ENCODE measurements around the gene CCDC3.
"Not testable (repeated sequence)": the region's sequence is repeated elsewhere in the genome, so short reads cannot be mapped to it uniquely, and the experiment has no call there.

Gene CCDC3

GRCh38 chr10:13000431-13000830 lies 1.1 kb downstream of the CCDC3 start:
- no peak for DNase-seq (ENCODE audit: low read depth)

DNA sequence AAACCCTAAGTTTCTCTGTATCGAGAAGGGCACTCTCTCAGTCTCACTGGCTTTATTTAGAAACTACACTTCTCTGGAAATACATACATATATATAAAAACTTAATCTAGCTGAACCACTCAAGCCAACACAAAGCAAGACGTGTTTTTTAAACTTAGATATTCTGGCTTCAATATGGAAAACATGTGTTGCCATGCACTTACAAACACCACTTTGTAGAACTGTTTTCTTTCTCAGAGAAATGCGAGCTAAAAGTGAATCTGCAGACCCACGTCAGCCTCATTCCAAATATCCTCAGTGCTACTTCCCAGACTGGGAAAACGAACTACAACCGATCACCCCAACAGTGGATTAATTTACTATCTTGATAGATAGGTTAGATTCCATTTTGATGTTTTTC lies 1.7 kb downstream of the CCDC3 start:
- no peak for DNase-seq (ENCODE audit: low read depth)

- no peak for DNase-seq (ENCODE audit: low read depth)
Measured at GRCh38 chr10:12995425-12995861, 6.1 kb downstream of the CCDC3 start.

GRCh38 chr10:12993595-12993994 lies 7.9 kb downstream of the CCDC3 start:
- no peak for DNase-seq (ENCODE audit: low read depth)

DNA sequence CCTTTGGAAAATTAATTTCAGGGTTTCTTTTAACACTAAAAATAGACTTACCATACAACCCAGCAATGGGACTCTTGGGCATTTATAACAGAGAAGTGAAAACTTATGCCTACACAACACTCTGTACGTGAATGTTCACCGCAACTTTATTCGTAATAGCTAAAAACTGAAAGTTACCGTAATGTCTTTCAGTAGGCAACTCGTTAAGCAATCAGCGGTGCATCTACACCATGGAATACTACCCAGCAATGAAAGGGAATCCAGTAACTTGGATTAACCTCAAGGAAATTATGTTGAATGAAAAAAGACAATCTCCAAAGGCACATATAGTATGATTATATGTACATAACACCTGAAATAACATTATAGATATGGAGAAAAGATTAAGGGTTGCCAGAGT lies 16.2 kb downstream of the CCDC3 start:
- DNase-seq (ENCODE audit: low read depth) = no peak

GRCh38 chr10:12984165-12984747 lies 17.3 kb downstream of the CCDC3 start:
- no peak for DNase-seq (ENCODE audit: low read depth)

GRCh38 chr10:12983568-12983967 lies 17.9 kb downstream of the CCDC3 start:
- not testable (repeated sequence) for DNase-seq (ENCODE audit: low read depth)

- DNase-seq (ENCODE audit: low read depth) = no peak
Measured at GRCh38 chr10:12981570-12981969, 19.9 kb downstream of the CCDC3 start.

DNA sequence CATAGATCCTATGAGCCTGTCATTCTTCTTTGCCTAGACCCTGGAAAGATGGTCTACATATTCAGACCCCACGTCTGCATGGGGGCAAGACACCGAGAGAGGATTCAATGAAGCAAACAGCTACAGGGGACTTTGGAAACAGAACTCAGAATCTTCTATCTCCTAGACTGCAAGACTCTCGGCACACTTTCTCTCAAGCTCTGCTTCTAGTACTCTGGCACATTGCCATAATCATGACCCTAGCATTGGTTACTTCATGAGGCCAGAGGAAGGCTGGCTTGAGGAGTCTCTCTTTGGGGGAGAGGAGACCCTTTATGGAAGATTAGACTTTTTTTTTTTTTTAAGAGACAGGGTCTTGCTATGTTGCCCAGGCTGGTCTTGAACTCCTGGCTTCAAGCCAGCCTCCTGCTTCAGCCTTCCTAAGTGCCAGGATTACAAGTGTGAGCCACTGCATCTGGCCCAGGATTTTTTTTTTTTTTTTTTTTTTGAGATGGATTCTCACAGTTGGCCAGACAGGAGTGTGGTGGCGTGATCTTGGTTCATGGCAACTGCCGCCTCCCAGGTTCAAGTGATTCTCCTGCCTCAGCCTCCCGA lies 20.7 kb downstream of the CCDC3 start:
- no peak for DNase-seq (ENCODE audit: low read depth)

DNA sequence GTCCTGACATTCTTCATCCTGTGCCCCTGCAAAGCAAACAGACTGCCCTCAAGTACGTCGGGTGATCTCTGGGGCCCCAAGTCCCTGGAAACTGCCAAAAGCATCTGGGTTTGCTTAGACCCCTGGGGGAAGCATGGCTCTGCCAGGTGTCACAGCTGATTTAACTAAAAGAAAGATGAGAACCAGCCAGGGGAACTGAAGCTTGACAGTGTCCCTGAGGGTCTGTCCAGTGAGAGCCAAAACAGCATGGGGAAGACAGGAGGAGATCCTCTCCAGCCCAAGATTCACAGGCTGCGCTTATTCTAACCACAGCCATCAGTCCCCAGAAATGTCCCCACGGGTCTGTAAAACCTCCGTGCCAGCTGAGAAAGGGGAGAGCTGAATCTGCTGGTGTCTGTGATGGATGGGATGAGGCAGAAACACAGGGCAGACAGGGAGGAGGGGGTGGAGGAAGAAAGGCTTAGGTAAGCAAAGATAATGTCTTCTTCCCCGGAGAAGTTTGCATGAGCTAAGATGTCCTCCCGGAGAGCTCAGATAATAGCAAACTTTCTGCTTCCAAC lies 21.3 kb downstream of the CCDC3 start:
- DNase-seq (ENCODE audit: low read depth) = no peak

- no peak for DNase-seq (ENCODE audit: low read depth)
Measured at GRCh38 chr10:12978891-12979290, 22.6 kb downstream of the CCDC3 start.

DNA sequence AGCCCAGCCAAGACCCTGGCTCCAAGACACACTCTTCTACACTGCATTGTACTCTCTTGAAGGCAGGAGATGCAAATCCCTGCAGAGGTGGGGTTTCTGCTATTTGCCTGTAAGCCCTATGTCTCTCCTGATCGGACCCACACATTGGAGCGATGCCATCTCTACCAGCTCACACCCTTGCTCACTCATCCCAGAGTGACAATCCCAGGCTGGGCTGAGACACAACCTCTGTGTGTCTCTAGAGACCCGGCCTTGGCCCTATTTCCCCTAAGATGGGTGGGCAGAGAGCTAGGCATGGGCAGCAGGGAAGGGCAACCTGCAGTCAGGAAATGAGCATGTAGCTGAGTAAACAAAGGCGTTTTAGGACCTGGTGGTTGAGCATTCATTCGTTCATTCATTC lies 25.6 kb downstream of the CCDC3 start:
- no peak for DNase-seq (ENCODE audit: low read depth)

DNA sequence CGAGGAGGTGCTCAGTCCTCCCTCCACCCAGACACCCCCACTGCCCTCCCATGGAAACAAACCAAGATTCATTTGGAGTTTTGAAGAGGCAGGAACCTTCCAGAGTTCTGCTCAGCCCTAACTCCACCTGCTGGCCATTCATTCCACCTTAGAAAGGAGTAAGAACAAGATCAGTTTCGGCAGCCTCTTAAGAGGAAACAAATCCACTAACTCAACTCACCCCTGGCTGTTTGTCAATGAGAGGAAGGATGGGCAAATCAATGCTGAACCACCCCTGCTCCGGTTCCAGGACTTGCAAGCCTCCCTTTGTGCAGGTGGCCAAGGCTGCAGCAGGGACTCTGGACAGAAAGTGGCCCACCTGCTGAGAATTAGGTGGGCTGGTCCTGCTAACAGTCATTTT lies 26.2 kb downstream of the CCDC3 start:
- DNase-seq (ENCODE audit: low read depth) = no peak

DNA sequence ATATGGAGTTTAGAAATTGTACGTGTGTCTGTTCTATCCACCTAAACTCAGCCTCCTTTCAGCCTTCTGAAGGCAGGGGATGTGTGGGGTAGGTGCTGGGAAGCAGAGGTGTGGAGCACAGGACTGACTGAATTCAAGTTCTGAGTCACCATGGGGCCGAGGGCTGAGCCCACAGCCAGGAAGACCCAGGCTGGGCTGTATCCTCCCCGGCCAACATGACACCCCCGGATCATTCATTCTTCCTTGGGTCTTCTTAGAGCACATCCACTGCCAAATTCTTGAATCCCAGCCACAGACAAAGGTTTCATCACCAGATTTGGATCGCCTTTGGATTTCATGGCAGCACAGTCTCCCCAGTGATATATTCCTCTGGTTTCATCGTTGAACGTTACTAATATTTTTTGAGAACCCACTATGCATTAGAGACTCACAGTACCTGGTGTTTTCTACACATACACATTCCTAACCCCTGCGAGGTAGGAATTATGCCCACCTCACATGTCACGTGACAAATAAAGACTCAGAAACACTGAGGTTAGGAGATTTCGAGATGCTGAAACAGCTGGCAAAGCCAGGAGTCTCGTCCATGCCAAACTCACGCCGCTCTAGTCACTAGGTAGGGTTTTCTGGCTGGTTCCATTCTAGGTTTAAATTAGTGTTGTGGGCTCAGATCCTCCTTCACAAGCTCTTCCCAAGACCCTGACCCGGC lies 26.9 kb downstream of the CCDC3 start:
- no peak for DNase-seq (ENCODE audit: low read depth)

DNA sequence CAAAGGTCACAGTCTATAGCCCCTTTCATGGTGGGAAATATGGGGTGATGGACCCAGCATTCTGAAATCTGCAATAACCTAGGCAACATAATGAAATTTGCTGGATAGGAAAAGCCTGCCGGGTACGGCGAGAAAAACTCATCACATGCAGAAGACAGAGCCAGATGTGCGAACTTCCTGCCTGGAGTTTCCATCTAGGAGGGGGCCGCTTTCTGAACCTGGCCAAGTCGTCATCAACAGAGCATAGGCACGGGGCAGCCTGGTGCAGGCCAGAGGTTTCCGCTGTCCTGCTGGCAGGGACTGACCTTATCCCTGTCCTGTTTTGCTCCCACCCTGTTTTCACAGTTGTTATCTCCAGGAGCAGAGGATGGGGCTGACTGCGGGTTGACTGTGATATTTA lies 27.4 kb downstream of the CCDC3 start:
- DNase-seq (ENCODE audit: low read depth) = no peak

DNA sequence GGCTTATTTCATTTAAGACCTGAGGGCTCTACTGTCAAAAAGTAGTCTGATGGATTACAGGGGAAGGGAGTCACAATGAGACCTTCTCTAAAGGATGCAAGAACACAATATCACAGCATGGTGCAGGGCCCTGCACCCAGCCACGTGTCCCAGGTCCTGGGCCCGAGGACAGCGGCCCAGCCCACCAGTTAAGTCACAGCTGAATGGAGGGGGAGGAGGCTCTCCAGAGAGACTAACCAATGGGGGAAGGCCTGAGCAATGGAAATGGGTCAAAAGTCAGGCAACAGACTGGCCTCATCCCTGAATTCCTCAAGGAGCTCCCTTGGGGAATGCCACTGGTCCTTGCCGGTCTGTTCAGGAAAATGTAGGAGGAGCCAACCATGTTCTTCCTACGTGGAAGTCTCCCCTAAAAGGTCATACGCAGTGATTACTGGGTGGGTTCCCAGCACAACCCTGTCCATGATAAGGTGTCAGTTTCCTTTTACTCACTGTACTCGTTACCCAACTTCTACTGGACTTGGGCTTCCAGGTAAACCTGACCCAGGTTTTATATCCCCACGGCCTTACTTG lies 28.3 kb downstream of the CCDC3 start:
- DNase-seq (ENCODE audit: low read depth) = no peak

GRCh38 chr10:12972146-12972545 lies 29.4 kb downstream of the CCDC3 start:
- no peak for DNase-seq (ENCODE audit: low read depth)

DNA sequence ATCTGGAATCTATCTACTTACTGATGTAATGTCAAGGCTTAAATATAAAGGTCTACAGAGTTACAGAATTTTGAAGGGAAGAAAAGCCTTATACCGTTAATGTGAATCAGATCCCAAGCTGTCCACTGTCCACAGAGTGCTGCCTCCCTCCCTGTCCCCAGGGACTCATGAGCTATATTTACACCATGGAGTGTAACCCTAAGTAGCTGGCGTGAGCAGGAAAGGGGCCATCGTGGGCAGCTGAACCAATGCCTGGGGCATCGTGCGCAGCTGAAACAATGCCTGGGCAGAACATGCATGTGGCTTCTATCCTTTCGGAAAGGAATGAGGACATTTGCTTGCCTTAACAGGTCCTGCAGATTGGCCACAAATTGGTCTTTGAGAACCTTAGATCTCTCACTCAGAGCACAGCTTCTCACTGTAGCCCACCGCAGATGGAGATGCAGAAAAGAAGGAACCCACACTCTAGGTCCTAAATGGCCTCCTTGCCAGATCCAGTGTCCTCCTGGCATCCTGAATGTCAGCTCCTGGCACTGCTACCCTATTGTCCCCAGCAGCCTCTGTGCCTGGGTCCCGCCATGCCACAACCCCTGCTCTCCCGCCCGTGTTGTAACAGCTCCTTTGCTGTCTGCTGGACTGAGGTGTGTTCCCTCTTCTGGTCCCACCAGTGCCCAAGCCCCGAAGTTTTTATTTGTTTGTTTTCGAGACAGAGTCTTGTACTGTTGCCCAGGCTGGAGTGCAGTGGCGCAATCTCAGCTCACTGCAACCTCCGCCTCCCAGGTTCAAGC lies 30.3 kb downstream of the CCDC3 start:
- DNase-seq (ENCODE audit: low read depth) = no peak

GRCh38 chr10:12969951-12970350 lies 31.6 kb downstream of the CCDC3 start:
- DNase-seq (ENCODE audit: low read depth) = no peak

GRCh38 chr10:12966067-12966466 lies 35.4 kb downstream of the CCDC3 start:
- DNase-seq (ENCODE audit: low read depth) = no peak

- DNase-seq (ENCODE audit: low read depth) = no peak
Measured at GRCh38 chr10:12965571-12965970, 35.9 kb downstream of the CCDC3 start.

DNA sequence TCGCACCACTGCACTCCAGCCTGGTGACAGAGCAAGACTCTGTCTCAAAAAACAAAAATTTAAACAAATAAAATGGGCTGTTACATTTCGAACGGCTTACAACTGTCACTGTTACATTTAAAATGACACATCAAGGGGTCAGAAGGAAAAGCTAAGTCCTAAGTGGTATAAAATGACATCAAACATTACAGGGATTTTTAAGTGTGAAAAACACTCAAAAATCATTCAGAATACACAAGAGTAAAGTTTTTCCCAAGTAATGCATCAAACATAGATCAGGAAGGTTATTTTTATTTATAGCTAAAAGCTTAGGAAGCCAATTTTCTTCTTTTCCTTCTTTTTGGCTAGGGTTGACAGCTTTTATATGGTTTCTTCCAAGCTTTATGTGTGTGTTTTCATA lies 39.0 kb downstream of the CCDC3 start:
- DNase-seq (ENCODE audit: low read depth) = no peak
